SK-N-SH (cell line): Measurements from ENCODE around the gene NDUFS6. TPM values are rescaled to one million over a fixed set of nuclear protein-coding genes. Genes with fewer than 3 reads are reported as not detected.

Source experiments
- CTCF ChIA-PET: fragments of 300-600, 350-600 bp; formaldehyde crosslinking; extraction: SDS; loops from one replicate; lab custom pipeline; 2021; lab: Yijun Ruan, JAX
- POLR2A ChIA-PET: fragments of 350-600 bp; sonication (Branson Sonifier 250); formaldehyde crosslinking; extraction: SDS; loops from one replicate; lab custom pipeline; 2020; ENCODE audit warnings: antibody characterized with exemption, inconsistent platforms; lab: Yijun Ruan, JAX
- DNase-seq: peaks from one replicate; pipeline ENCODE4 v3.0.0; 2012
- H2AFZ ChIP-seq: fragments of 200-600 bp; sonication (generic); 2 replicates; pipeline ENCODE4 v1.8.1; 2016; ENCODE audit warnings: antibody characterized with exemption, mild to moderate bottlenecking, low read depth
- H3F3A ChIP-seq: fragments of 200-600 bp; sonication (generic); replicated peaks from 2 replicates; pipeline ENCODE3; 2016; ENCODE audit warnings: antibody characterized with exemption, mild to moderate bottlenecking; ENCODE audit not compliant: insufficient read depth
- H3K27ac ChIP-seq, 2 experiments: fragments of 200-500 bp in 1 of 2; fragments of 200-600 bp in 1 of 2; sonication (Bioruptor generic) in 1 of 2; sonication (generic), shearing (Covaris generic) in 1 of 2; 2 replicates each; pipeline versions ENCODE4 v1.5.1 to v1.6.1; 2014 to 2016; ENCODE audit warnings: low read depth in 2 of 2, inconsistent platforms in 1 of 2, low read length in 1 of 2, mild to moderate bottlenecking in 1 of 2, mixed read lengths in 1 of 2
- H3K27me3 ChIP-seq: fragments of 200-600 bp; sonication (generic), shearing (Covaris generic); 2 replicates; pipeline ENCODE4 v1.6.1; 2016; ENCODE audit warnings: mixed run types; ENCODE audit not compliant: insufficient read depth
- H3K36me3 ChIP-seq, 2 experiments: fragments of 200-500 bp in 1 of 2; fragments of 200-600 bp in 1 of 2; sonication (Bioruptor generic) in 1 of 2; sonication (generic) in 1 of 2; replicated peaks in 1 of 2; 2 replicates each; pipeline versions ENCODE3 to v1.5.1; 2014 to 2016; ENCODE audit warnings: low read length in 1 of 2, mild to moderate bottlenecking in 1 of 2; ENCODE audit not compliant: insufficient read depth in 2 of 2, control insufficient read depth in 1 of 2
- H3K4me1 ChIP-seq, 2 experiments: fragments of 200-500 bp in 1 of 2; fragments of 200-600 bp in 1 of 2; sonication (Bioruptor generic) in 1 of 2; sonication (generic), shearing (Covaris generic) in 1 of 2; 2 replicates each; pipeline versions ENCODE4 v1.5.1 to v1.6.1; 2014 to 2016; ENCODE audit warnings: low read depth in 1 of 2, low read length in 1 of 2, mixed run types in 1 of 2; ENCODE audit not compliant: insufficient read depth in 2 of 2, control insufficient read depth in 1 of 2
- H3K4me2 ChIP-seq: fragments of 200-600 bp; sonication (generic), shearing (Covaris generic); 2 replicates; pipeline ENCODE4 v1.6.1; 2017; ENCODE audit warnings: mixed run types
- H3K4me3 ChIP-seq, 2 experiments: fragments of 200-500 bp in 1 of 2; fragments of 200-600 bp in 1 of 2; sonication (Bioruptor generic) in 1 of 2; sonication (generic), shearing (Covaris generic) in 1 of 2; 2 replicates each; pipeline versions ENCODE4 v1.5.1 to v1.8.1; 2014 to 2016; ENCODE audit warnings: low read depth in 2 of 2, inconsistent platforms in 1 of 2, low read length in 1 of 2, mild to moderate bottlenecking in 1 of 2, mixed read lengths in 1 of 2, moderate library complexity in 1 of 2
- H3K79me2 ChIP-seq: fragments of 200-600 bp; sonication (generic); 2 replicates; pipeline ENCODE4 v1.8.1; 2017; ENCODE audit warnings: mild to moderate bottlenecking; ENCODE audit not compliant: insufficient read depth
- H3K9ac ChIP-seq: fragments of 200-600 bp; sonication (generic); 2 replicates; pipeline ENCODE4 v1.6.1; 2017; ENCODE audit warnings: mixed run types
- H3K9me2 ChIP-seq: fragments of 200-600 bp; sonication (generic); 2 replicates; pipeline ENCODE4 v1.6.1; 2017; ENCODE audit warnings: mixed run types
- H3K9me3 ChIP-seq: fragments of 200-600 bp; sonication (generic); 2 replicates; pipeline ENCODE4 v1.6.1; 2017; ENCODE audit warnings: mixed run types, mild to moderate bottlenecking, moderate library complexity
- H4K20me1 ChIP-seq: fragments of 200-600 bp; sonication (generic); 2 replicates; pipeline ENCODE4 v1.6.1; 2017; ENCODE audit warnings: mild to moderate bottlenecking, mixed run types; ENCODE audit not compliant: insufficient read depth
- CHD2 ChIP-seq: fragments of 150-350 bp; IDR thresholded peaks from 2 replicates; pipeline ENCODE4 v1.6.1; 2018; ENCODE audit warnings: low read length; ENCODE audit not compliant: partially characterized antibody
- CTCF ChIP-seq: fragments of 200-600 bp; sonication (generic); IDR thresholded peaks from 2 replicates; pipeline ENCODE4 v1.6.1; 2017; ENCODE audit warnings: antibody characterized with exemption, mild to moderate bottlenecking, moderate library complexity
- EP300 ChIP-seq, 2 experiments: IDR thresholded peaks; 2 replicates each; pipeline versions ENCODE4 v1.4.0 to v1.6.1; 2012; ENCODE audit warnings: borderline replicate concordance in 1 of 2, low read depth in 1 of 2, low read length in 1 of 2
- EZH2phosphoT487 ChIP-seq: fragments of 200-600 bp; sonication (generic); IDR thresholded peaks from 2 replicates; pipeline ENCODE4 v1.6.1; 2017; ENCODE audit warnings: low read depth, mixed run types, mild to moderate bottlenecking, antibody characterized with exemption, moderate library complexity, borderline replicate concordance
- GABPA ChIP-seq: IDR thresholded peaks from 2 replicates; pipeline ENCODE4 v1.4.0; 2012; ENCODE audit warnings: low read depth, mild to moderate bottlenecking
- IRF3 ChIP-seq: fragments of 150-350 bp; IDR thresholded peaks from 2 replicates; pipeline ENCODE4 v1.6.1; 2016; ENCODE audit warnings: mild to moderate bottlenecking, low read depth, low read length
- JUND ChIP-seq: IDR thresholded peaks from 2 replicates; pipeline ENCODE4 v1.4.0; 2012
- NFIC ChIP-seq: IDR thresholded peaks from 2 replicates; pipeline ENCODE4 v1.4.0; 2012; ENCODE audit warnings: borderline replicate concordance
- PBX3 ChIP-seq: IDR thresholded peaks from 2 replicates; pipeline ENCODE4; 2012
- RXRA ChIP-seq: IDR thresholded peaks from 2 replicates; pipeline ENCODE4 v1.4.0; 2012; ENCODE audit warnings: low read depth, mild to moderate bottlenecking, borderline replicate concordance
- TEAD4 ChIP-seq: IDR thresholded peaks from 2 replicates; pipeline ENCODE4 v1.4.0; 2012; ENCODE audit warnings: mild to moderate bottlenecking, borderline replicate concordance; ENCODE audit not compliant: insufficient read depth
- WGBS: methylation state at CpG from one replicate; pipeline ENCODE4 v1.1.6; 2017; ENCODE audit warnings: low lambda C conversion rate; 5-methylcytosine and 5-hydroxymethylcytosine counted together
- polyA plus RNA-seq, 3 experiments: library from polyadenylated mRNA; depleted of rRNA; stranded (reverse); fragments of >200 nt; gene quantifications; 2 replicates each; pipeline ENCODE4 v1.2.3, GENCODE V29; 2012
- TF ChIP-seq, protein P1 (sequence below): IDR thresholded peaks from 2 replicates; pipeline ENCODE4 v1.4.0; 2012; ENCODE audit warnings: low read depth

The NDUFS6 gene
- polyA plus RNA-seq, 1 of the 3 experiments (the other 2 are of a cell fraction), result 316 TPM

DNA sequence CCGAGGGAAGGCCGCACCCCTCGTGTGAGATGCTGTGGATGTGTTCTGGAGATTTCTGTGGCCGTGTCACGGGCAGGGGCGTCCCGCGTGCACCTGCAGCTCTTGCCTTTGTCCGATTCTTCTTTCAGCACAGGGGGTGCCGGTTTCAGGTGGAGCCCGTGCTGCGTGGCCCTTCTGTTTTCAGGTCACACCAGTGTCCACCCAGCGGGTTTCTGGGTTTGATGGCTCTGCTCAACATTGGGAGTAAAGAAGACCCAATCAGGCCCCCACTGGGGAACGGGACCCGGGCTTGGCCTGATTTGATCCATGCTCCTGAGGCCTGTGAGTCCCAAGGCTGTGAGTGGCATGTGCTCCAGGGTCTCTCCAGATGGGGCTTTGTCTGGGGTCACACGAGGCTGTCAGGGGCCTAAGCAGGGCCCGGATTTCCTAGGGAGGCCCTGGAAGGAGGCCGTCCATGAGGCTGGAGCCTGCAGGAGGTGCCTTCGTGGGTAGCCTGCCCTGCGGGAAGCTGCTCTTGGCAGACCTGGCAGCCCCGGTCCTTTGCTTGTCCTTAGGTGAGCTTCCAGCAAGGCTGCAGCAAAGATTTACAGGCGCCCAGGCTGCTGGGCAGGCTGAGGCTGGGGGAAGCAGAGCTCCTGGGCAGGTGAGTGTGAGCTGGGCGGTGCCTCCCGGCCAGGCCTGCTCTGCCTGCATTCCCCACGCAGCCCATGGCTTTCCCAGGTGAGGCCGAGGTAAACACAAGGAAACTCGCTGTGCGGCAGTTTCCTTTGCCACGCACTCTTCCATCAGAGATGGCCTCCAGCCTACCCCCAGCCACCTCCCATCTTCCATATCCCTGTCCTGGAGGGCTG lies 14.4 kb upstream of the NDUFS6 start:
- Histone ChIP-seq H3K9ac (no peak overlapping the region), H3K79me2 (no peaks in the 10 kb centered on the region), H3F3A (peaks cover 18% of the 10 kb centered on the region), H4K20me1 (no peaks in the 10 kb centered on the region), H3K9me3 (no peaks in the 10 kb centered on the region), H3K27me3 (peaks cover 25% of the 10 kb centered on the region), H3K36me3 (no peaks in the 10 kb centered on the region), H2AFZ (no peak overlapping the region), H3K4me1 (no peaks in the 10 kb centered on the region), H3K4me3 (no peak overlapping the region), H3K9me2 (no peaks in the 10 kb centered on the region), H3K27ac (no peak overlapping the region), H3K4me2 (no peak overlapping the region)
- no peak for DNase-seq
- 72% methylated on average over 19 of the region's 29 CpGs for WGBS
- TF ChIP-seq JUND (no peak), CTCF (no peak), RXRA (no peak), GABPA (no peak), IRF3 (no peak), NFIC (no peak), PBX3 (no peak), EP300 (IDR thresholded peaks at IDR 0.05; ENCODE audit: borderline replicate concordance in 1 of 2, low read depth in 1 of 2, low read length in 1 of 2) (no peak)
- TF ChIP-seq, protein P1, sequence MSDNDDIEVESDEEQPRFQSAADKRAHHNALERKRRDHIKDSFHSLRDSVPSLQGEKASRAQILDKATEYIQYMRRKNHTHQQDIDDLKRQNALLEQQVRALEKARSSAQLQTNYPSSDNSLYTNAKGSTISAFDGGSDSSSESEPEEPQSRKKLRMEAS, result no peak
- ChIA-PET POLR2A (no interaction called here), CTCF (interaction anchor here (1.0 kb wide), 1 partner anchor 115 kb away, joined by 3 read pairs; no protein-coding TSS in a partner anchor)

GRCh38 chr5:1787472-1788047 lies 13.6 kb upstream of the NDUFS6 start:
- no peak overlapping the region for H3K27ac ChIP-seq
- H3F3A ChIP-seq, result peaks cover 18% of the 10 kb centered on the region
- 40% methylated on average over 9 of the region's 12 CpGs for WGBS
- H3K9me3 ChIP-seq, result no peaks in the 10 kb centered on the region
- H3K27me3 ChIP-seq, result peaks cover 19% of the 10 kb centered on the region
- CTCF ChIA-PET, result no interaction called here
- no peaks in the 10 kb centered on the region for H3K36me3 ChIP-seq
- DNase-seq, result no peak
- H4K20me1 ChIP-seq, result no peaks in the 10 kb centered on the region
- H3K9ac ChIP-seq, result no peak overlapping the region
- no peaks in the 10 kb centered on the region for H3K79me2 ChIP-seq
- H3K4me2 ChIP-seq, result no peak overlapping the region
- no peaks in the 10 kb centered on the region; a peak in 1 of 4 replicates for H3K4me1 ChIP-seq
- no peaks in the 10 kb centered on the region for H3K9me2 ChIP-seq
- POLR2A ChIA-PET, result no interaction called here
- no peak for TF ChIP-seq TEAD4
- no peak for TF ChIP-seq EZH2phosphoT487
- no peak for TF ChIP-seq CHD2
- H3K4me3 ChIP-seq, result no peak overlapping the region
- H2AFZ ChIP-seq, result no peak overlapping the region
